ENCODE measurements around the gene SPATA33.

- TF ChIP-seq CTCF (IDR thresholded peaks at IDR 0.05; ENCODE audit: low read length) = no peak
- TF ChIP-seq EZH2phosphoT487 (IDR thresholded peaks at IDR 0.05; ENCODE audit: low read length) = no peak
- no peak for TF ChIP-seq EZH2 (optimal IDR thresholded peaks at IDR 0.05; ENCODE audit: low read depth, low read length)
Measured at GRCh38 chr16:89678258-89678657, 20.6 kb downstream of the SPATA33 start.

Data from MM.1S (cell line).